Measurements from ENCODE around the gene DNAJC27. TPM values are rescaled to one million over a fixed set of nuclear protein-coding genes. Genes with fewer than 3 reads are reported as not detected.
A peak's percentile ranks its signal among the peaks of the same experiment; 100 is the strongest.

Gene DNAJC27
- total and polyA plus RNA-seq, 9 of the 15 experiments (the other 6 are each of a cell fraction or from before 2014, with no cell fraction given) = 0.53 to 5.9 (median 3.0) TPM

DNA sequence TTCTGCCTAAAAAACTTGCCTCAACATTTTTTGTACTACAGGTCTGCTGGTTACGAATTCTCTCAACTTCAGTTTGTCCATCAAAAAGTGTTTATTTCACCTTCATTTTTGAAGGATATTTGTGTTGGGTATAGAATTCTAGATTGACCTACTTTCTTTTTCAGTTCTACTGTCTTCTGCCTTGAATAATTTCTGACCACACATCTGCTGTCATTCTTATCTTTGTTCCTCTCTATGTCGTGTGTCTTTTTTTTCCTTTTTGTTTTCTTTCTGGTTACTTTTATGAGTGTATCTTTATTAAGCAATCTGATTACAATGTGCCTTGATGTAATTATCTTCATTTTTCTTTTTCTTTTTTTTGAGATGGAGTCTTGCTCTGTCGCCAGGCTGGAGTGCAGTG is 77.0 kb downstream of the DNAJC27 start:
- no peak overlapping the region for H2AFZ ChIP-seq (ENCODE audit: low read depth, low read length)
- H3K27ac ChIP-seq (ENCODE audit: extremely low read depth, low read depth, low read length) = no peak overlapping the region
- ATAC-seq (no peak), DNase-seq (ENCODE audit: extremely low read depth in 1 of 4, low spot score in 3 of 4) (no peak), FAIRE-seq (peak; percentile 62)
- no peak overlapping the region for H3K4me3 ChIP-seq
- BruUV-seq (replicated peaks) = no TSS peak
- WGBS (ENCODE audit: insufficient coverage, low coverage, missing lambda C conversion rate) = 76% methylated on average over 3 of the region's 3 CpGs
- peaks cover 17% of the 10 kb centered on the region for H3K9me3 ChIP-seq (replicated peaks; ENCODE audit: control insufficient read depth, insufficient read depth, low read depth, low read length)
- intact Hi-C loops (cut with micrococcal nuclease) (no loop called here), in situ Hi-C loops (cut with MboI) (no loop called here)
- H3K9ac ChIP-seq (ENCODE audit: insufficient read depth in 1 of 2, low read depth in 2 of 2, low read length in 2 of 2) = no peak overlapping the region
- no peaks in the 10 kb centered on the region for H4K20me1 ChIP-seq (replicated peaks; ENCODE audit: control insufficient read depth, insufficient read depth, low read length)
- no peaks in the 10 kb centered on the region for H3K27me3 ChIP-seq (ENCODE audit: control insufficient read depth in 2 of 2, insufficient read depth in 2 of 2, low read length in 2 of 2)
- H3K4me1 ChIP-seq (replicated peaks in 1 of 2; ENCODE audit: control insufficient read depth in 2 of 2, insufficient read depth in 2 of 2, low read length in 2 of 2) = no peaks in the 10 kb centered on the region
- H3K4me2 ChIP-seq (ENCODE audit: insufficient read depth, low read length) = no peak overlapping the region
- no peaks in the 10 kb centered on the region for H3K9me1 ChIP-seq (ENCODE audit: control insufficient read depth, insufficient read depth, low read length)
- peaks cover 29% of the 10 kb centered on the region for H3K36me3 ChIP-seq (ENCODE audit: control insufficient read depth, insufficient read depth, low read length)
- ChIA-PET POLR2A (no interaction called here), CTCF (ENCODE audit: low intra/inter-chr PET ratio) (no interaction called here)
- 0 out of 3 replicates have a peak, but pooled peaks cover 3% of the 10 kb centered on the region for H3K79me2 ChIP-seq (ENCODE audit: control insufficient read depth, insufficient read depth, low read length)
- TF ChIP-seq HLTF (IDR thresholded peaks at IDR 0.05) = 0 out of 2 replicates have a peak, but pooled peaks have one; percentile 58
- no peak for TF ChIP-seq FOS (IDR thresholded peaks at IDR 0.05; ENCODE audit: extremely low read depth, insufficient read length)
- peak; percentile 21; the same call in 1 of the 2 replicates for TF ChIP-seq NCOR1 (IDR thresholded peaks at IDR 0.05)
- TF ChIP-seq ARHGAP35 (IDR thresholded peaks at IDR 0.05; ENCODE audit: partially characterized antibody) = no peak
- peak; percentile 89 to 96 for TF ChIP-seq TRIM24 (IDR thresholded peaks at IDR 0.05)
- no peak for TF ChIP-seq JUNB (CRISPR knock-in tag; conservative IDR thresholded peaks at IDR 0.05)
- TF ChIP-seq DPF2 (IDR thresholded peaks at IDR 0.05) = peak; percentile 73
- peak; percentile 99 for TF ChIP-seq ZNF280A (IDR thresholded peaks at IDR 0.05; ENCODE audit: low read depth, partially characterized antibody)
- TF ChIP-seq CBX3 (IDR thresholded peaks at IDR 0.05; ENCODE audit: borderline replicate concordance in 1 of 2, low read length in 2 of 2) = peak in 1 of 2 experiments; percentile 100; a peak in 2 of 3 replicates
- no peak for TF ChIP-seq MYBL2 (IDR thresholded peaks at IDR 0.05; ENCODE audit: low read depth)
- TF ChIP-seq MYBL2 (CRISPR knock-in tag; IDR thresholded peaks at IDR 0.05; ENCODE audit: borderline replicate concordance) = no peak
- TF ChIP-seq NR3C1 (CRISPR knock-in tag; IDR thresholded peaks at IDR 0.05) = no peak
- TF ChIP-seq TAL1 (IDR thresholded peaks at IDR 0.05) = no peak
- peak; percentile 45; the same call in 1 of the 2 replicates for TF ChIP-seq CC2D1A (IDR thresholded peaks at IDR 0.05)
- TF ChIP-seq, protein P1, sequence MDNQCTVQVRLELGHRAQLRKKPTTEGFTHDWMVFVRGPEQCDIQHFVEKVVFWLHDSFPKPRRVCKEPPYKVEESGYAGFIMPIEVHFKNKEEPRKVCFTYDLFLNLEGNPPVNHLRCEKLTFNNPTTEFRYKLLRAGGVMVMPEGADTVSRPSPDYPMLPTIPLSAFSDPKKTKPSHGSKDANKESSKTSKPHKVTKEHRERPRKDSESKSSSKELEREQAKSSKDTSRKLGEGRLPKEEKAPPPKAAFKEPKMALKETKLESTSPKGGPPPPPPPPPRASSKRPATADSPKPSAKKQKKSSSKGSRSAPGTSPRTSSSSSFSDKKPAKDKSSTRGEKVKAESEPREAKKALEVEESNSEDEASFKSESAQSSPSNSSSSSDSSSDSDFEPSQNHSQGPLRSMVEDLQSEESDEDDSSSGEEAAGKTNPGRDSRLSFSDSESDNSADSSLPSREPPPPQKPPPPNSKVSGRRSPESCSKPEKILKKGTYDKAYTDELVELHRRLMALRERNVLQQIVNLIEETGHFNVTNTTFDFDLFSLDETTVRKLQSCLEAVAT (IDR thresholded peaks at IDR 0.05) = peak; percentile 64 to 68; a peak in 3 of 4 replicates
- TF ChIP-seq MIER1 (IDR thresholded peaks at IDR 0.05; ENCODE audit: low read depth) = peak; percentile 66; the same call in 1 of the 2 replicates
- no peak for TF ChIP-seq CEBPB (tag; IDR thresholded peaks at IDR 0.05)
- no peak for TF ChIP-seq MCM3 (IDR thresholded peaks at IDR 0.05)
- peak; percentile 99 for TF ChIP-seq TRIM28 (IDR thresholded peaks at IDR 0.05)
- peak; percentile 82 for TF ChIP-seq EHMT2 (IDR thresholded peaks at IDR 0.05)
- peak; percentile 77 for TF ChIP-seq NBN (IDR thresholded peaks at IDR 0.05; ENCODE audit: low read depth)
- TF ChIP-seq SMARCA5 (IDR thresholded peaks at IDR 0.05) = peak; percentile 38; the same call in 1 of the 2 replicates
- TF ChIP-seq, protein P2, sequence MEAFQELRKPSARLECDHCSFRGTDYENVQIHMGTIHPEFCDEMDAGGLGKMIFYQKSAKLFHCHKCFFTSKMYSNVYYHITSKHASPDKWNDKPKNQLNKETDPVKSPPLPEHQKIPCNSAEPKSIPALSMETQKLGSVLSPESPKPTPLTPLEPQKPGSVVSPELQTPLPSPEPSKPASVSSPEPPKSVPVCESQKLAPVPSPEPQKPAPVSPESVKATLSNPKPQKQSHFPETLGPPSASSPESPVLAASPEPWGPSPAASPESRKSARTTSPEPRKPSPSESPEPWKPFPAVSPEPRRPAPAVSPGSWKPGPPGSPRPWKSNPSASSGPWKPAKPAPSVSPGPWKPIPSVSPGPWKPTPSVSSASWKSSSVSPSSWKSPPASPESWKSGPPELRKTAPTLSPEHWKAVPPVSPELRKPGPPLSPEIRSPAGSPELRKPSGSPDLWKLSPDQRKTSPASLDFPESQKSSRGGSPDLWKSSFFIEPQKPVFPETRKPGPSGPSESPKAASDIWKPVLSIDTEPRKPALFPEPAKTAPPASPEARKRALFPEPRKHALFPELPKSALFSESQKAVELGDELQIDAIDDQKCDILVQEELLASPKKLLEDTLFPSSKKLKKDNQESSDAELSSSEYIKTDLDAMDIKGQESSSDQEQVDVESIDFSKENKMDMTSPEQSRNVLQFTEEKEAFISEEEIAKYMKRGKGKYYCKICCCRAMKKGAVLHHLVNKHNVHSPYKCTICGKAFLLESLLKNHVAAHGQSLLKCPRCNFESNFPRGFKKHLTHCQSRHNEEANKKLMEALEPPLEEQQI (IDR thresholded peaks at IDR 0.05) = no peak
- TF ChIP-seq XRCC3 (IDR thresholded peaks at IDR 0.05) = peak; percentile 86

Data from K562 (cell line).